ENCODE measurements around the gene SPEN.

DNA sequence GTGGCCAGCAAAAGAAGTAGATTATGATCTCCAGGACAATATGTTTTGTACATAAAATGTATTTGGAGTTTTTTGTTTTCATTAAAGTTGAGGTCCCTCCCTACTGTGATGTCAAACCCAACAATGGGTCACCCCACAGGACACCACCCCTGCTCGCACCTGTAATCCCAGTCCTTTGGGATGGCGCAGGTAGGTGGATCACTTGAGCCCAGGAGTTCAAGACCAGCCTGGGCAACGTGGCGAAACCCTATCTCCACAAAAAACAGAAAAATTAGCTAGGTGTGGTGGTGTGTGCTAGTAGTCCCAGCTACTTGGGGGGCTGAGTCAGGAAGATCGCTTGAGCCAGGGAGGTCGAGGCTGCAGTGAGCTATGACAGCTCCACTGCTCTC lies 119.4 kb downstream of the SPEN start:
- TF ChIP-seq, protein P1, sequence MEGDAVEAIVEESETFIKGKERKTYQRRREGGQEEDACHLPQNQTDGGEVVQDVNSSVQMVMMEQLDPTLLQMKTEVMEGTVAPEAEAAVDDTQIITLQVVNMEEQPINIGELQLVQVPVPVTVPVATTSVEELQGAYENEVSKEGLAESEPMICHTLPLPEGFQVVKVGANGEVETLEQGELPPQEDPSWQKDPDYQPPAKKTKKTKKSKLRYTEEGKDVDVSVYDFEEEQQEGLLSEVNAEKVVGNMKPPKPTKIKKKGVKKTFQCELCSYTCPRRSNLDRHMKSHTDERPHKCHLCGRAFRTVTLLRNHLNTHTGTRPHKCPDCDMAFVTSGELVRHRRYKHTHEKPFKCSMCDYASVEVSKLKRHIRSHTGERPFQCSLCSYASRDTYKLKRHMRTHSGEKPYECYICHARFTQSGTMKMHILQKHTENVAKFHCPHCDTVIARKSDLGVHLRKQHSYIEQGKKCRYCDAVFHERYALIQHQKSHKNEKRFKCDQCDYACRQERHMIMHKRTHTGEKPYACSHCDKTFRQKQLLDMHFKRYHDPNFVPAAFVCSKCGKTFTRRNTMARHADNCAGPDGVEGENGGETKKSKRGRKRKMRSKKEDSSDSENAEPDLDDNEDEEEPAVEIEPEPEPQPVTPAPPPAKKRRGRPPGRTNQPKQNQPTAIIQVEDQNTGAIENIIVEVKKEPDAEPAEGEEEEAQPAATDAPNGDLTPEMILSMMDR (IDR thresholded peaks at IDR 0.05): no peak
- no peak for TF ChIP-seq POLR2A (IDR thresholded peaks at IDR 0.05)
